Kidney epithelial cell (primary cell): ENCODE data around the gene ELL2. TPM values are rescaled to one million over a fixed set of nuclear protein-coding genes. Genes with fewer than 3 reads are reported as not detected.
A peak's percentile ranks its signal among the peaks of the same experiment; 100 is the strongest.

Source experiments
- DNase-seq: peaks from one replicate; pipeline ENCODE4 v3.0.0-alpha.2; 2010; ENCODE audit warnings: low read depth
- H3K27me3 ChIP-seq: 2 replicates; pipeline ENCODE4 v1.6.0; 2011; ENCODE audit warnings: low read length; ENCODE audit not compliant: control insufficient read depth, insufficient read depth
- H3K36me3 ChIP-seq: 2 replicates; pipeline ENCODE4 v1.5.1; 2011; ENCODE audit warnings: low read length; ENCODE audit not compliant: control insufficient read depth, insufficient read depth
- H3K4me3 ChIP-seq: 2 replicates; pipeline ENCODE4 v1.5.1; 2011; ENCODE audit warnings: low read depth, mild to moderate bottlenecking, control low read depth, low read length
- CTCF ChIP-seq: IDR thresholded peaks from 2 replicates; pipeline ENCODE4 v1.5.1; 2011; ENCODE audit warnings: mild to moderate bottlenecking, moderate library complexity, low read length, control low read depth, inconsistent platforms; ENCODE audit not compliant: insufficient read depth, poor library complexity, severe bottlenecking
- total RNA-seq: library from RNA; depleted of rRNA; stranded (reverse); fragments of >200 nt; gene quantifications from 2 replicates; pipeline ENCODE4 v1.2.3, GENCODE V29; 2015

ELL2 gene
- total RNA-seq, 1 donor from 2014 or later: 14.1 TPM

GRCh38 chr5:95845391-95845790 lies 116.3 kb downstream of the ELL2 start:
- no peak for TF ChIP-seq CTCF
- no peak for DNase-seq
- Histone ChIP-seq H3K4me3 (no peak overlapping the region), H3K36me3 (no peaks in the 10 kb centered on the region), H3K27me3 (no peaks in the 10 kb centered on the region)

- Histone ChIP-seq H3K36me3 (no peaks in the 10 kb centered on the region), H3K4me3 (no peak overlapping the region), H3K27me3 (no peaks in the 10 kb centered on the region)
- DNase-seq: no peak
- TF ChIP-seq CTCF: no peak
Observed at GRCh38 chr5:95843733-95844223, 117.9 kb downstream of the ELL2 start.

GRCh38 chr5:95842854-95843544 lies 118.7 kb downstream of the ELL2 start:
- Histone ChIP-seq H3K4me3 (no peak overlapping the region), H3K27me3 (no peaks in the 10 kb centered on the region), H3K36me3 (no peaks in the 10 kb centered on the region)
- TF ChIP-seq CTCF: peak; percentile 22
- no peak for DNase-seq

GRCh38 chr5:95841914-95842812 lies 119.5 kb downstream of the ELL2 start:
- DNase-seq: no peak
- Histone ChIP-seq H3K36me3 (no peaks in the 10 kb centered on the region), H3K4me3 (no peak overlapping the region), H3K27me3 (no peaks in the 10 kb centered on the region)
- TF ChIP-seq CTCF: no peak

- no peak overlapping the region for H3K4me3 ChIP-seq
- TF ChIP-seq CTCF: no peak
- H3K36me3 ChIP-seq: no peaks in the 10 kb centered on the region
- no peaks in the 10 kb centered on the region for H3K27me3 ChIP-seq
- DNase-seq: no peak
Observed at GRCh38 chr5:95840956-95841705, 120.5 kb downstream of the ELL2 start.
